HG02885 (cell line): ENCODE results near the gene NDOR1.
A peak's percentile ranks its signal among the peaks of the same experiment; 100 is the strongest.

Experiments used
- ATAC-seq: cut with Tn5 transposase; IDR thresholded peaks from one replicate; pipeline ENCODE4 v1.9.1; 2021; ENCODE audit warnings: mild to moderate bottlenecking; ENCODE audit not compliant: unreplicated experiment, poor library complexity

The NDOR1 gene

DNA sequence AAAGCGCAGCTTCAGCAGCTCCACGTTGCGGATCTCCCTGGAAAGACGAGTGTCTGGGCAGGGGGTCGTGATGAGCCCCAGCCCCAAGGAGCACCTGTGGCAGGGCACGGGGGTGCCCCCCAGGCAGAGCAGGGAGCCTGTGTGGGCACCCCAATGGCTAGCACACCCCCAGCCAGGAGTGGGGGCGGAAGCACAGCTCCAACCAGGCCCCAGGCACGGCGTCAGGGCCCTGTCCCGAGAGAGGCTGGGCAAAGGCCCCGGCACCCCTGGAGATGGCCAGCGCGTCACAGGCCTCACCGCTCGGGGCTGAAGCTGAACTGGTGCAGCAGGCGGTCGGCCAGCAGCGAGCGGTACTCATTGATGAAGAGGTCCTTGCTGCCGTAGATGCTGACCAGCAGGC is 25.0 kb upstream of the NDOR1 start:
- no peak for ATAC-seq

DNA sequence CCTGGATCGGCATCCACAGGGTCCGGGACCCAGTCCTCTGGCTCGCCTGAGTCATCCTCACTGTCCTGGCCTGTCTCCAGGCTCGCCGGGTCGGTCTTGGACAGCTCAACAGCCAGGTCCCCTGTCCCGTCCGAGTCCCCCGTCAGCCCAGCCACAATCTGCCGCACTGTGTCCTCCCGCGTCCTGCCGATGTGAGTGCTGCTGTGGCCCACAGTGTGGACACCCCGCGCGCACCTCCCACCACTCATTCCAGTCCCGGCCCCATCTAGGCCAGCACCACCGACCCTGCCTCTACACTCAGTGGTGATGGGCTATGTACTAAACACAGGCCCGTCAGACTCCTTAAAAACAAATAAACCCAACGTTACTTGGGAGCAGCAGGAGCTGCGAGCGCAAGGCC is 23.8 kb upstream of the NDOR1 start:
- no peak for ATAC-seq

DNA sequence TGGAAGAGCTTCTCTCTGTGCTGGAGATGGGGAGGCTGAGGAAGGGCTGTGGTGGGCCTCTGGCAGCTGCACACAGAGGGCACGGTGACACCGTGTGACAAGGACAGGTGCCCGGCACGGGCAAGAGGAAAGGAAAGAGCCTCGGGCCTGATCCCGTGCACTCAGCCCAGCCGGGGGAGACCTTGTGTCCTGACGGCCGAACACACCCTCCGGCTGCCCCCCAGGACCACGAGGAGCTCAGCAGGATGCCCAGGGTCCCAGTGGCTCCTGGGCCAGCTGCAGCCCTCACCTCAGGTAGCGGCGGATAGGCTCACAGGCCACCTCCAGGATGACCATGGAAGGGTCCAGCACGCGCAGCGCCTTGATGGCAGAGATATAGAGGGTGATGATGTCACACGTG is 22.7 kb upstream of the NDOR1 start:
- no peak for ATAC-seq

DNA sequence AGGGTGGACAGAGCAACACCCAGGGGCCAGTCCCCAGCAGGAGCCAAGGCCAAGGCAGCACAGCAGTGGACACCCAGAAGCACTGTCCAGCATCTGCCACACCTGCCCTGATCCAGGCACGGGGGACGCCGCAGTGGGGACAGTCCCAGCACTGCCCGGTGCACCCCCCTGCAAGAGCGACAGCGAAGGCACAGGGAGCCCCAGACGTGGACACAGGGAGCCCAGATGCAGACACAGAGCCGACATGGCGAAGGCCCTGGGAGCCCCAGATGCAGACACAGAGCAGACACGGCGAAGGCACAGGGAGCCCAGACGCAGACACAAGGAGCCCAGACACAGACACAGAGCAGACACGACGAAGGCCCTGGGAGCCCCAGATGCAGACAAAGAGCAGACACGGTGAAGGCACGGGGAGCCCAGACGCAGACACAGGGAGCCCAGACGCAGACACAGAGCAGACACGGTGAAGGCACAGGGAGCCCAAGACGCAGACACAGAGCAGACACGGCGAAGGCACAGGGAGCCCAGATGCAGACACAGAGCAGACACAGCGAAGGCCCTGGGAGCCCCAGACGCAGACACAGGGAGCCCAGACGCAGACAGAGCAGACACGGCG is 21.4 kb upstream of the NDOR1 start:
- ATAC-seq: no peak

DNA sequence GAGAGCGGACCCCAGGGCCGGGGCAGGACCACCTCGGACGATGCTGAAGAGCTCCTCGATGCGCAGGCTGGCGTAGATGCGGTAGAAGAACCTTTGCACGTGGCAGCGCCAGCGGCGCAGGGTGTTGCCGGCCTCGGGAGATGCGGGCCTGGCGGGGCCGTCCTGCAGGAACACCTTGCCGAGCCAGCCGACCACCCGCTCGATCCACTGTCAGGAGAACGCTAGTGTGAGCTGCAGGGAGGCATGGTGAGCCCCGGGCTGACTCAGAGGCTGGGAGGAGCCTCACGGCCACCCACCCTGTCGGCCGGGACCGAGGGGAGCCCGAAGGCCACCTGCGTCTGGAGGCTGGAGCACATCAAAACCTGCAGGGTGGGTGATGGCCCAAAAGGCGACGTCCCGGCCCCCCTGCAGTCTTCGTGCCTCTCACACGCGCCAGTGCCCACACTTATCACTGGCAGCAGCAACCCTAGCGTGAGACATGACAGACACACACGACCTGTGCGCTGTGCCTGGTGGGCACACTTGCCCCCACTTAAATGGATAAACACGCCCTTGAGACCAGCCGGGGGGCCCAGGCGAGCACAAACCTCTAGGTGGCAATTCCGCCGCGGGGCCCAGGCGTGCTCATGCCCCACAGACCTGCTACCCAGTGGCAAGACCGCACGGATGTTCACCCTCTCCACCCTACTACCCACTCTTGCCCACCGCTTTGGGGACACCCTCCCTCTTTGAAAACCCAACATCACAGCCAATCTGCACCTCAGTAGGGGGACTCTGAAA is 20.4 kb upstream of the NDOR1 start:
- ATAC-seq: no peak

DNA sequence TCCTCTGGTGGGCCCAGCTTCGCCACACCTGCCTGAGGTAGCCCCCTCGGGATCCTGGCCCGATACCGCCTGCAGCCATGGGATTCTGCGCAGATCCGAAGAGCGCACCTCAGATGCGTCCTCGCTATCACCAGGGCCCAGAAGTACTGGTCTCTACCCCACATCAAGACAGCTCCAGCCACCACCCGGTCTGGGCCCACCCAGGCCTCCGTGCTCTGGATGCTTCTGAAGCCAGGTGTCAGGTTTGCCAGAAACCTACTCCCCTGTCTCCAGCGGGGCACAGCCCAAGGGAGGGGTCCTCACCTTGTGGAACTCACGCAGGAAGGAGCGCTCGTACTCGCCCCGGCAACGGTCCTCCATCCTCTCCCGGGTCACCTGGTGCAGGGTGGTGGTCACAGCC is 19.6 kb upstream of the NDOR1 start:
- ATAC-seq: no peak

DNA sequence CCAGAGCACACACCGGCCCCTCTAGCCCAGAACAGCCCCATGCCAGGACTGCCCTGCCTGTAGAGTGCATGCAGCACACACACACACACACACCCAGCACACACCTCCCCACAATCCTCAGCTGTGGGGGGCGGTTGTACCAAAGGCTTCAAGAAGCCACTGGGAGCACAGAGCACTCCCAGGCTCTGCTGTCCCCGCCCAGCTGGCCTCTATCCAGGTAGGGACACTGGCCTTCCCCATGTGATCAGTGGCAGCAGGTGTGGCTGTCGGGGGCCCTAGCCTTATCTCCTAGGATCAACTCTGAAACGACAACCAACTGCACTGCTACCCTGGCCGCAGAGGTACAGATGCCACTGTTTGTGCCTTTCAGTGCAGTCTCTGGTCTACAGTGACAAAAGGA is 19.1 kb upstream of the NDOR1 start:
- ATAC-seq: no peak

DNA sequence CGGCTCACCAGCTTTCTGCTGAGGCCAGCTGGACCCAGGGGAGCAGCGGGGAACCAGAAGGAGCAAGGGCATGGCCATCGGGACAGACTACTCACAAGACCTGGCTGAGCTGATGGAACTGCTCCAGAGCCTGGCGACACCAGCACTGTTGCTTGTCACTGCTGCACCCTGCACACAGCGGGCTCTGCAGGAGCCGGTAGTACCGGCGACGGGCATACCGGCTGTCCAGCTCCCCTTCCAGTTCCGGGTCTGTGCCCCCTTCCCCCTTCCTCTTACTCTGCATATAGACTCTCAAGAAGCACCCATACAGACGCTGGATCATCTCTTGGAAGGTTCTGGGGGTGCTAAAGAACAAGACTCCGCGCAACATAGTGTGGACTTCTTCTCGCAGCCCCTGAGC is 18.1 kb upstream of the NDOR1 start:
- no peak for ATAC-seq

DNA sequence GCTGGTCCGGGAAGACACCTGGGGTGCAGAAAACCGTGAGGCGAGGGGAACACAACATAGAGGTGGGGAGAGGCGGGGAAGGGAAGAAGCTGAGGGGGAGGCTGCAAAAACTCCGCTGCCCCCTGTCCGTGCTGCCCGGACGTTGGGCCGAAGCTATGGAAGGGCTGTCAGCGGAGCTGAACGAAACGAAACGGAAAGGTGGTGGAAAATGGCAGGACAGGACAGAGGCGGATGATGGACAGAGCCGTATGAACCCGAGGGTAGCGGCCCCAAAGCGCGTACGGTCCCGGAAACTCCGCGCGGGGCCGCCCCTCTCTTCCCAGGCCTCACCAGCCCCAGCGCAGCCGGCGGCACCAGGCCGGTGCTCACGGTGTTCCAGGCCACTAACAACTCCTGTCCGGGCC is 17.4 kb upstream of the NDOR1 start:
- no peak for ATAC-seq

DNA sequence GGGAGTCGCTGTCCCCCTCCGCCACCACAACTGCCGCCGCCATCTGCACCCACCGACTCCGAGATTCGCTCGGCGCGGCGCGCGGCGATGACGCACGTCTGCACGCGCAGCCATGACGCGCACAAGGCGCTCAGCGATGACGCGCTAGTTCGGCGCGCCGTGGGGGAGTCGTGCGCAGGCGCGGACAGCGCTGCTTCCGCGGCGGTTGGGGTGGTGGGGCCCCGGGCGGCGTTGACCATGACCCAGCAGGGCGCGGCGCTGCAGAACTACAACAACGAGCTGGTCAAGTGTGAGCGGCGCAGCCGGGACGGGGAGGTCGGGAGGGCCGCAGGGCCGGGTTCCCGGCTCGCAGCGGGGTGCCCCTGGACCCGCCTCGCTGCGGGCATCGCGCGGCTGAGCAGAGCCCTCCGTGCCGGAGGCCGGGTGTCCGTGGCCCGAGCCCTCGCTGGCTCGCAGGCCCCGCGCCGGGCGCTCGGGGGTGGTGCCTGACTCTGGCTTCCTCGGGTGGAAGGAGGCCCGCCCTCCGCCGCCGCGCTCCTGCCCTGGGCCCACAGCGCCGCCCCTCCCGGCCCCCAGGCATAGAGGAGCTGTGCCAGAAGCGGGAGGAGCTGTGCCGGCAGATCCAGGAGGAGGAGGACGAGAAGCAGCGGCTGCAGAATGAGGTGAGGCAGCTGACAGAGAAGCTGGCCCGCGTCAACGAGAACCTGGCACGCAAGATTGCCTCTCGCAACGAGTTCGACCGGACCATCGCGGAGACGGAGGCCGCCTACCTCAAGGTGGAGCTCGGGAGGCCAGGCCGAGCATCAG is 16.8 kb upstream of the NDOR1 start, which contains the start of the genes ANAPC2 and SSNA1:
Gene ANAPC2 (minus strand): TSS at position 71 of the 807 bp plus-strand sequence. CDS start 28 bp downstream, at position 43.
Gene SSNA1 (plus strand): TSS at position 187 of the 807 bp plus-strand sequence. CDS start 51 bp downstream, at position 238.
- peak; percentile 85 for ATAC-seq

DNA sequence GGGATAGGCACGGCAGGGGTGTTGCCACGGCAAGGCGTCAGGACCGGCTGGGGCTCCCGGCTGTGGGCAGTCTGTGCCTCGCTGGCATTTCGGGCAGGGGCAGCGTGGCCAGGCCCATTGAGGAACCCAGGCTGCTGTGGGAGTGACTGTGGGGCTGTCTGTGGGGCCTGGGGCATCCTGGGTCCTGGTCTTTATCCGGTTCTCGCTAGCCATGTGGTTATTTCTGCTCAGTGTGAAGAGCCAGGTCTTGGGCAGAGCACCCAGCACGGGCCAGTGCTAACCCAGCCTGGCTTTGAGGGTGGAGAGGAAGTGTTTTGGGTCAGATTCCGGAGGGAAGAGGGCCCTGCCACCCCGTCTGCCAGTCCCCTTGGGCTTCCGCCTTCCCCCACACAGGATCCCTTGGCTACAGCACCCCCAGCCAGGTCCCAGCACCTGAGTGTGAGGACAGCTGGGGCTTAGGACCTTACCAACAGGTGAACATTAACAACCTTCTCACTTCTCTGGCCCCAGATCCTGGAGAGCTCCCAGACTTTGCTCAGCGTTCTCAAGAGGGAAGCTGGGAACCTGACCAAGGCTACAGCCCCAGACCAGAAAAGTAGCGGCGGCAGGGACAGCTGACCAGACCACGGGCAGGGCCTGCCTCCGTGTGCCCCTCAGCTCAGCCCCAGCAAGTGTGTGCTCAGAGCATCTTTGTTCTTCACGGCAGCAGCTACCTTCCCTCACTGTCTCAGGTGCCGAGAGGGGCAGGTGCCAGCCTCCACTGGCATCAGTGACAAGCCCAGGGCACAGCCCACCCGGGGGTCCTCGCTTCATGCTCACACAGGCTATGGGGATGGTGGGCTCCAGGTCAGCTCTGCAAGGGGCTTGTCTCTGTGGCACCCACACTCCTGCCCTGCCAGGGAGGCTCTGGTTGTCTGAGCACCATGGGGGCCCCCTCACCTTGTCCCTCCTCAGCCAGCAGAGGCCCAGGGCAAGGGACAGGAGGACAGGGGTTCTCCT is 15.9 kb upstream of the NDOR1 start:
- no peak for ATAC-seq

DNA sequence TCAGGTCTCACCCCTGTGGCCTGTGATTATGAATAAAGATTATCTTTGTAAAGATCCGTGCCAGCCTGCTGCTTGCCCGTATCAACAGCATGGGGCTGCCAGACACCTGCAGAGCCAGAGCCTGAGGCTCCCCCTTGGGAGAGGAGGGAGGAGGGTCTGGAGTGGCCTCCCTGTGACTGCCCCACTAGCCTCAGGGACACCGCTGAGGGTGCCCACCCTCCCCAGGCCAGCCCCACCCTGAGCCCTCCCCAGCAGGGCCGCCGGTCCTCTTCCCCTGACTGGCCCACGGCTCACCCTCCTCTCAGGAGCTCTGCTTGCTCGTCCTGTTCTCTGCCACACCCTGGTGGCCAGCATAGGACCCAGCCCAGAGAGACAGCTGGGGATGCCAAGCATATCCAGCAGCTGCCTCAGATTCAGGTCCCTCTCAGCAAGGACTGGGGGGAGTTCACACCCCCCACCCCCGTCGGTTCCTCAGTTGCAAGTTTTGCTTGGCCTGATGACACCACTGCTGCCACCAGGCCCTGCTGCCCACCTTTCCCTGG is 15.1 kb upstream of the NDOR1 start:
- no peak for ATAC-seq

DNA sequence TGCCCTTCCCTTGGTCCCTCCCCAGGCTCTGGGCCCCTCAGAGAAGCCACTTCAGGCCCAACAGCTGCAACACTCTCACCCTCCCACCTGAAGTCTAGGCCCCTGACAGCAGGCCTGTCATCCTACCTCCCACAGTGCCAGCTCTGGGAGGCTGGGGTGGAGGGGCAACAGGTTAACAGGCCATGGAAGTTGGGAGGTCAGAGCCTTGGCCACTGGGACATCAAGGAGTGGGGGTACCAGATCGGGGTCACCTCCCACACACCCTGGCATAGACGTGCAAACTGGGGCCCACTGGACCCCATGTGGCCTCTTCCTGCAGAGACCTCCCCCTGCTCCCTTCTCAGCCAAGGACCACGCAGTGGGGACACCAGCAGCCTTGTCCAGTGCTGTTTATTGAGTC is 14.3 kb upstream of the NDOR1 start:
- ATAC-seq: no peak

DNA sequence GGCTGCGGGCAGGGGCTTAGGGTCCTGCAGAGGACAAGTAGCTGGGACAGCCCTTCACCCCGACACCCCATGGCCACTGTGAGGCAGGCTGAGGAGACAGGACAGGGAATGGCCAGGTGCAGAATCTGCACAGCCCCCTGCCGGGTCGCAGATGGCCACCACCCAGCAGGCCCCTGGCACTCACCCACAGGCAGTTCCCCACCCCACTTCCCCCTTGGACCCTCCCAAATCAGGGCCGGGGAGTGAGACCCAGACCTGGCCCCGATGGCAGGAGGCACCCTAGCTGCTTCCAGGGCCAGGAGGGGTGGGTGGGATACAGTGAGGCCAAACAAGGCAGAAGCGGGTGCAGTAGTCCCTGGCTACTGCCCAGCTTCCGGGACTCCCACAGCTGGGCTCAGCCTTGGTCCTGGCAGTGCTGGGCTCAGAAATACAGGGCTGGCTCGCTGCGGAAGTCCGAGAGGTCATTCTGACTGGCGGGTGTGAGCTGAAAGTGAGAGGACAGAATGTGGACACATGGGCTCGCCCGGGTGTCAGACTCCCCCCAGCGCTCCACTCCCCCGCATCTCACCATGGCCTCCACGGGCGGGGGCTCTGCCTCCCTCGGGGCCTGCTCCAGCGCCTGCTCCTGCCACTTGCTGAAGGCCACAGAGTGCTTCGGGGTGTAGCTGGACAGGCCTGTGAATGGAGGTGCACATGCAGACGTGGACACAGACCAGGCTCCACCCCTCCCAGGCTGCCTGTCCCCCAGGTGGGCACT is 13.6 kb upstream of the NDOR1 start:
- ATAC-seq: no peak

DNA sequence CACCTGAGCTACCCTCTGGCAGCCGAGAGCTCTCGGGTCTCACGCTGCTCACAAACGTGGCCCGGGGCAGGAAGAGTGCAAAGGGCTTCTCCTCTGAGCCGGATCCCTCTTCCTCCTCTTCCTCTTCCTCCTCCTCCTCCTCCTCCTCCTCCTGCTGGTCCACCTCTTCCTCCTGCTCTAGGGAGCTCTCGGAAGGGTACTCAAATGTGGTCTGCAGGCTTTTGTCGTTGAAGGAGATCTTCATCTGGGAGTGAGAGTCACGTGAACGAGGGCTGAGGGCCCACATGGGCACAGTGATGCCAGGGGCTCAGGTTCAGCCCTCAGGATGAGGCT is 13.1 kb upstream of the NDOR1 start:
- no peak for ATAC-seq

DNA sequence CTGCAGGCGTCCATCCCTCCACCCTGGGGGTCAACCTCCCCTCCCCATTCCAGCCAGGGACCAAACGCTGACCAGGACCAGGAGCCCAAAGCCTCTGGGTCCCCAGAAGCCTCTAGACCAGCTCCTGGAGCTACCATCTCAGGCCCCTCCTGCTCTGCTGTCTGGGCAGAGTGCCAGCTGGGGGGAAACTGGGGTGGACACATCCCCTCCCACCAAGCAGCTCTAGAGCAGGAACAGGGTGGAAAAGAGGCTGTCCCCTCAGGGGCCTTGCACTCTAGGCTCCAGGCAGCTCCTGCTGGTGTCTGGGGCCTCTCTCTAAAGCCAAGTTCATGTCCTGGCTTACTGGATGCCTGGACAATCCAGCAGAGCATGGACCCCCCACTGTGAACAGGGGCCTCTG is 12.6 kb upstream of the NDOR1 start:
- no peak for ATAC-seq

DNA sequence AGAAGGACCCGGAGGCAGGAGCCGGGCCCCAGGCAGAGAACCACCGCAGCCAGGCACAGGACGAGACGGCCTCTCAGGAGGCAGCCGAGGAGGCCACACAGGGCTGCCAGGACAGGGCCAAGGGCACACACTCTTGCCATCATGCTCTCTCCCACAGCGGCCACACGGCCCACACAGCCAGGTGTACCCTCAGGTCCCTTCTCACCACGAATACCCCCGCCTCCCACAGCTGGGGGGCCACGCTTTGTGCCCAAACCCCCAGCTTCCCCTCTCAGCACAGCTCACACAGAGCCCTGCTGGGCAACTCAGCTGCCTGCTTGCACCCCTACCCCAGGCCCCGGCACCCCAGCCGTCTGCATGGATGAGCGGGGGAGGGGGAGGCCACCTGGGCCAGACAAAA is 11.7 kb upstream of the NDOR1 start:
- ATAC-seq: no peak

DNA sequence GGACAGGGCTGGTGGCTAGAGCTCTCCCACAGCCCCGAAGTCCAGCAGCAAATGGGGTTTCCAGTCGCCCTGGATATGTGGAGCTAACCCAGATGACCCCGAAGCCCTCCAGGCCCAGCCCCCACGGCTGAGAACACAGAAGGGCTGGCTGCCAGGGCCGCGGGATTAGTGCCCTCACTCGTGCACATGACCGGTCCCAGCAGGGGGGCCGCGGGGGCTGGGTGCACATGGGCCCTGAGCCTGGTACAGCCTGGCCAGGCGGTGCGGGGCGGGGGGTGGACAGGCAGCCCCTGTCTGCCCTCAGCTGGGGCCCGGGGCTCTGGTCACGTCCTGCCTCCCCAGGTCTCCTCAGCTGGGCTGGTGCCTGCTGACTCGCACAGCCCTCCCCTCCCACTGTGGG is 11.1 kb upstream of the NDOR1 start:
- ATAC-seq: no peak

DNA sequence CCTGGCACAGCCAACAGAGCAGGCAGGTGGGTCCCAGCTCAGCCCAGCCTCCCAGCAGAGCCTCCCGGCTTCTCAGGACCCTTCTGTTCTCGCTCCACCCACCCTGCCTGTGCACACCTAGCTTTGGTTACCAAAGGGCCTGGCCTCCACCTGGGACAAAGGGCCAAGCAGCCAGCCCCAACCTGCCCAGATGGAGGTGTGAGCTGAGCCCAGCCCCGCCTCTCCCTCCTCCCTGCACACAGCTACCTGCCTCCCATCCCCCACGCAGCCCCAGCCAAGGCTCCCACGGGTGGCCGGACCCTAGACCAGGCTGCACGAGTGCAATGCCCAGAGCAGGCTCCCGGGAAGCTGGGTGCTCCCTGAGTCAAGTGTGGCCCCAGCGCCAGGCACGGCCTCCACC is 10.6 kb upstream of the NDOR1 start:
- ATAC-seq: no peak
